GM23338 (cell line): ENCODE results near the gene NIPAL3.

Source experiments
- CREB1 ChIP-seq: fragments of 250-450 bp; sonication (Bioruptor Pico); IDR thresholded peaks from 2 replicates; pipeline ENCODE4 v1.5.0; 2020; ENCODE audit warnings: low read depth, mild to moderate bottlenecking, moderate library complexity
- EZH2 ChIP-seq: fragments of 200-600 bp; sonication (generic); IDR thresholded peaks from one replicate; pipeline ENCODE4 v1.8.0; 2017; ENCODE audit warnings: antibody characterized with exemption, mild to moderate bottlenecking, low read depth; ENCODE audit not compliant: unreplicated experiment
- EZH2phosphoT487 ChIP-seq: fragments of 200-600 bp; sonication (generic); IDR thresholded peaks from one replicate; pipeline ENCODE4 v1.8.1; 2018; ENCODE audit warnings: antibody characterized with exemption; ENCODE audit not compliant: unreplicated experiment
- POLR2AphosphoS5 ChIP-seq: IDR thresholded peaks from 2 replicates; pipeline ENCODE4 v1.6.1; 2016; ENCODE audit warnings: antibody characterized with exemption, low read depth
- TF ChIP-seq, protein P1 (sequence below), 2 experiments: fragments of 200-600 bp in 1 of 2; sonication (generic) in 1 of 2; conservative IDR thresholded peaks; 2 replicates each; pipeline versions ENCODE4 v1.5.1 to v1.6.1; 2016 to 2017; ENCODE audit warnings: antibody characterized with exemption in 2 of 2, low read depth in 2 of 2, mild to moderate bottlenecking in 2 of 2, moderate library complexity in 1 of 2
- TF ChIP-seq, protein P2 (sequence below): IDR thresholded peaks from 2 replicates; pipeline ENCODE4 v1.6.1; 2016; ENCODE audit warnings: antibody characterized with exemption
- TF ChIP-seq, protein P3 (sequence below): IDR thresholded peaks from one replicate; pipeline ENCODE4 v1.6.1; 2018; ENCODE audit warnings: antibody characterized with exemption; ENCODE audit not compliant: unreplicated experiment

DNA sequence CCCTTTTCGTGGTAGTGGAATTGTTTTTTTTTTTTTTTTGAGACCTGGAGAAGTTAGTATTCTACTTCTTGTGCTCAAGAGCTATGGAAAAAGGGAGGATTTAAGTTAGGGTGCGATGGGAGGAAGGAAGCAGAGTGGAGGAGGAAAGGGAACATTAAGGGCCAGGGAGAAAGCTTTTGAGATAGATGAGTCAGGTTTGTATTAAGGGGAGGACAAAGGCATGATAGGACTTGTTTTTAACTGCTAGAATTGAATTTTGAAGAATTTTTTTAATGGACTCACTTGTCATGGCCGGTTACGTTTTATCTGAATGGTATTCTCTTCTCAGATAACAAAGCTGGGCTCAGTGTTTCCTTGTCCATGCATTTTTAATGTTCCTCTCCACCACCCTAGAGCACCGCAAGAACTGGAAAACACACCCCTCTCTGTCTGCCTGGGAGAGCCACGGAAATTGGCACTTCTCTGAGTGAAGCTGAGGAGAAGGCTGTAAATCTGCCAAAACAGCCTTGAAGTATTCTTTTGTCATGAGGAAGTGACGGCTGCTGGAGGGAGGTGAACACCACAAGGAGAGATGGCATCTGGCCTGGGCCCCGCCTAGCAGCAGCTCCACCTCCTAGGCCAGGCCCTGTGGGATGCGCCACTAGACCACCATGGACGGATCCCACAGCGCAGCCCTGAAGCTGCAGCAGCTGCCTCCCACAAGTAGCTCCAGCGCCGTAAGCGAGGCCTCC is 3.5 kb downstream of the NIPAL3 start:
- TF ChIP-seq, protein P1, sequence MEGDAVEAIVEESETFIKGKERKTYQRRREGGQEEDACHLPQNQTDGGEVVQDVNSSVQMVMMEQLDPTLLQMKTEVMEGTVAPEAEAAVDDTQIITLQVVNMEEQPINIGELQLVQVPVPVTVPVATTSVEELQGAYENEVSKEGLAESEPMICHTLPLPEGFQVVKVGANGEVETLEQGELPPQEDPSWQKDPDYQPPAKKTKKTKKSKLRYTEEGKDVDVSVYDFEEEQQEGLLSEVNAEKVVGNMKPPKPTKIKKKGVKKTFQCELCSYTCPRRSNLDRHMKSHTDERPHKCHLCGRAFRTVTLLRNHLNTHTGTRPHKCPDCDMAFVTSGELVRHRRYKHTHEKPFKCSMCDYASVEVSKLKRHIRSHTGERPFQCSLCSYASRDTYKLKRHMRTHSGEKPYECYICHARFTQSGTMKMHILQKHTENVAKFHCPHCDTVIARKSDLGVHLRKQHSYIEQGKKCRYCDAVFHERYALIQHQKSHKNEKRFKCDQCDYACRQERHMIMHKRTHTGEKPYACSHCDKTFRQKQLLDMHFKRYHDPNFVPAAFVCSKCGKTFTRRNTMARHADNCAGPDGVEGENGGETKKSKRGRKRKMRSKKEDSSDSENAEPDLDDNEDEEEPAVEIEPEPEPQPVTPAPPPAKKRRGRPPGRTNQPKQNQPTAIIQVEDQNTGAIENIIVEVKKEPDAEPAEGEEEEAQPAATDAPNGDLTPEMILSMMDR (conservative IDR thresholded peaks at IDR 0.05; ENCODE audit: low read depth in 2 of 2), result no peak
- no peak for TF ChIP-seq POLR2AphosphoS5
- no peak for TF ChIP-seq EZH2phosphoT487
- TF ChIP-seq EZH2, result no peak
- TF ChIP-seq, protein P2, sequence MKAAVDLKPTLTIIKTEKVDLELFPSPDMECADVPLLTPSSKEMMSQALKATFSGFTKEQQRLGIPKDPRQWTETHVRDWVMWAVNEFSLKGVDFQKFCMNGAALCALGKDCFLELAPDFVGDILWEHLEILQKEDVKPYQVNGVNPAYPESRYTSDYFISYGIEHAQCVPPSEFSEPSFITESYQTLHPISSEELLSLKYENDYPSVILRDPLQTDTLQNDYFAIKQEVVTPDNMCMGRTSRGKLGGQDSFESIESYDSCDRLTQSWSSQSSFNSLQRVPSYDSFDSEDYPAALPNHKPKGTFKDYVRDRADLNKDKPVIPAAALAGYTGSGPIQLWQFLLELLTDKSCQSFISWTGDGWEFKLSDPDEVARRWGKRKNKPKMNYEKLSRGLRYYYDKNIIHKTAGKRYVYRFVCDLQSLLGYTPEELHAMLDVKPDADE, result no peak
- TF ChIP-seq, protein P3, sequence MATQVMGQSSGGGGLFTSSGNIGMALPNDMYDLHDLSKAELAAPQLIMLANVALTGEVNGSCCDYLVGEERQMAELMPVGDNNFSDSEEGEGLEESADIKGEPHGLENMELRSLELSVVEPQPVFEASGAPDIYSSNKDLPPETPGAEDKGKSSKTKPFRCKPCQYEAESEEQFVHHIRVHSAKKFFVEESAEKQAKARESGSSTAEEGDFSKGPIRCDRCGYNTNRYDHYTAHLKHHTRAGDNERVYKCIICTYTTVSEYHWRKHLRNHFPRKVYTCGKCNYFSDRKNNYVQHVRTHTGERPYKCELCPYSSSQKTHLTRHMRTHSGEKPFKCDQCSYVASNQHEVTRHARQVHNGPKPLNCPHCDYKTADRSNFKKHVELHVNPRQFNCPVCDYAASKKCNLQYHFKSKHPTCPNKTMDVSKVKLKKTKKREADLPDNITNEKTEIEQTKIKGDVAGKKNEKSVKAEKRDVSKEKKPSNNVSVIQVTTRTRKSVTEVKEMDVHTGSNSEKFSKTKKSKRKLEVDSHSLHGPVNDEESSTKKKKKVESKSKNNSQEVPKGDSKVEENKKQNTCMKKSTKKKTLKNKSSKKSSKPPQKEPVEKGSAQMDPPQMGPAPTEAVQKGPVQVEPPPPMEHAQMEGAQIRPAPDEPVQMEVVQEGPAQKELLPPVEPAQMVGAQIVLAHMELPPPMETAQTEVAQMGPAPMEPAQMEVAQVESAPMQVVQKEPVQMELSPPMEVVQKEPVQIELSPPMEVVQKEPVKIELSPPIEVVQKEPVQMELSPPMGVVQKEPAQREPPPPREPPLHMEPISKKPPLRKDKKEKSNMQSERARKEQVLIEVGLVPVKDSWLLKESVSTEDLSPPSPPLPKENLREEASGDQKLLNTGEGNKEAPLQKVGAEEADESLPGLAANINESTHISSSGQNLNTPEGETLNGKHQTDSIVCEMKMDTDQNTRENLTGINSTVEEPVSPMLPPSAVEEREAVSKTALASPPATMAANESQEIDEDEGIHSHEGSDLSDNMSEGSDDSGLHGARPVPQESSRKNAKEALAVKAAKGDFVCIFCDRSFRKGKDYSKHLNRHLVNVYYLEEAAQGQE, result no peak
- TF ChIP-seq CREB1, result no peak
